Ovary (tissue), 9 donors: Measurements from ENCODE around the gene METTL23. TPM values are rescaled to one million over a fixed set of nuclear protein-coding genes. Genes with fewer than 3 reads are reported as not detected.

Source experiments
- DNase-seq, 5 donors: peaks; one replicate each; pipeline ENCODE4 v3.0.0-alpha.2; 2019 to 2020
- H3K27ac ChIP-seq, 2 donors: fragments of 200-600 bp; one replicate each; pipeline versions ENCODE4 v1.5.1 to v1.8.0; 2019 to 2022
- H3K27me3 ChIP-seq: fragments of 200-600 bp; one replicate; pipeline ENCODE4 v1.8.0; 2022
- H3K36me3 ChIP-seq: fragments of 200-600 bp; sonication (generic); one replicate; pipeline ENCODE4 v1.5.1; 2019
- H3K4me1 ChIP-seq: one replicate; pipeline ENCODE4 v1.8.1; 2013; ENCODE audit warnings: mild to moderate bottlenecking, moderate library complexity; ENCODE audit not compliant: insufficient read depth
- H3K4me3 ChIP-seq: fragments of 200-600 bp; sonication (generic); one replicate; pipeline ENCODE4 v1.5.1; 2017
- H3K9me3 ChIP-seq, 2 donors: fragments of 200-600 bp in 1 of 2; sonication (generic) in 1 of 2; one replicate each; pipeline versions ENCODE4 v1.5.1 to v1.8.1; 2013 to 2019; ENCODE audit warnings: mild to moderate bottlenecking in 1 of 2, moderate library complexity in 1 of 2
- CTCF ChIP-seq, 3 donors: fragments of 450-650 bp in 2 of 3; fragments of 200-600 bp in 1 of 3; IDR thresholded peaks; one replicate each; pipeline versions ENCODE4 v1.5.1 to v1.8.0; 2016 to 2022; ENCODE audit warnings: antibody characterized with exemption in 3 of 3, mild to moderate bottlenecking in 1 of 3
- EP300 ChIP-seq: sonication (generic); formaldehyde crosslinking; IDR thresholded peaks from one replicate; pipeline ENCODE4 v1.6.1; 2017; ENCODE audit warnings: antibody characterized with exemption
- POLR2A ChIP-seq: fragments of 450-650 bp; IDR thresholded peaks from one replicate; pipeline ENCODE4 v1.6.1; 2017; ENCODE audit warnings: antibody characterized with exemption, mild to moderate bottlenecking, moderate library complexity
- WGBS, 3 donors: extraction: QIAGEN DNeasy Blood & Tissue Kit in 1 of 3; methylation state at CpG; one replicate each; pipeline versions ENCODE4 v1.1.5 to v1.1.7; 2013 to 2017; 5-methylcytosine and 5-hydroxymethylcytosine counted together
- intact Hi-C, 4 donors: fragments of 100-400 bp; cut with DNase I; formaldehyde crosslinking; loops; one replicate each; pipeline versions ENCODE4 v1.11.0 to v1.15.1; 2022 to 2023
- microRNA counts: library from miRNA; unstranded; fragments of <30 nt; microRNA quantifications from one replicate; lab custom pipeline; 2016
- microRNA-seq, 3 donors: library from miRNA; unstranded; fragments of <30 nt; microRNA quantifications; one replicate each; pipeline versions ENCODE4 to v1.2.0, GENCODE V29; 2019 to 2020
- polyA plus RNA-seq, 2 donors: library from polyadenylated mRNA; stranded (reverse); fragments of 200-250 nt in 1 of 2; fragments of 350-450 nt in 1 of 2; fragmentation: Illumina TruSeq in 1 of 2; extraction: RNeasy Lipid Tissue Mini Kit (QIAGEN cat#74804) in 1 of 2; gene quantifications; one replicate each; pipeline ENCODE4 v1.2.3, GENCODE V29; 2013 to 2014
- small RNA-seq: library from RNA; depleted of rRNA; stranded (forward); fragments of <200 nt; gene quantifications from one replicate; pipeline ENCODE3, GENCODE V24; 2016
- total RNA-seq, 7 donors: library from RNA; depleted of rRNA in 2 of 7; stranded (reverse); fragments of >200 nt in 2 of 7; fragmentation: NEBNext Ultra II Directional in 3 of 7; extraction: Animal tissue kit (Norgen Biotek cat#: 25700) in 3 of 7; gene quantifications; one replicate each; pipeline versions ENCODE4 v1.1.0 to v1.2.4, GENCODE V29; 2016 to 2023
- donor health status: DM: no; HTN: no; CAD: no; lungs with moderate emphysema.
- donor health status: DM: no; HTN: no; CAD: no.
- donor health status: Bipolar disorder and iron deficiency.
- donor health status: DM: yes; HTN: yes; CAD: no.
- donor health status: DM: no; HTN: no; CAD: no.
- donor health status: DM: yes; HTN: yes; CAD: no.

Gene METTL23
- total and polyA plus RNA-seq, 9 donors = 20.9 to 47.4 (median 32.7) TPM

- H3K27ac ChIP-seq = no peak overlapping the region
- no peaks in the 10 kb centered on the region for H3K27me3 ChIP-seq
- no peaks in the 10 kb centered on the region for H3K9me3 ChIP-seq
- 69 to 72% (median 70%) methylated on average over 6 of the region's 6 CpGs for WGBS, 3 donors
- intact Hi-C loops = no loop called here
- no peaks in the 10 kb centered on the region for H3K36me3 ChIP-seq
- H3K4me3 ChIP-seq = no peak overlapping the region
- DNase-seq = no peak
- no peak for TF ChIP-seq EP300
- no peaks in the 10 kb centered on the region for H3K4me1 ChIP-seq
Measured at GRCh38 chr17:76772842-76773525, 46.3 kb downstream of the METTL23 start.

- intact Hi-C loops = no loop called here
- 85 to 87% (median 87%) methylated on average over 10 of the region's 10 CpGs for whole genome bisulfite sequencing, 3 donors
- Histone ChIP-seq H3K27ac (no peak overlapping the region), H3K27me3 (no peaks in the 10 kb centered on the region), H3K4me1 (no peaks in the 10 kb centered on the region), H3K36me3 (no peaks in the 10 kb centered on the region), H3K4me3 (no peak overlapping the region), H3K9me3 (no peaks in the 10 kb centered on the region)
- TF ChIP-seq POLR2A (no peak), EP300 (no peak), CTCF (IDR thresholded peaks at IDR 0.05) (no peak)
- no peak for DNase-seq
Measured at GRCh38 chr17:76775021-76775600, 48.5 kb downstream of the METTL23 start.

GRCh38 chr17:76781056-76781982, 54.7 kb downstream of the METTL23 start:
- DNase-seq = no peak
- no peak overlapping the region for H3K4me3 ChIP-seq
- no peaks in the 10 kb centered on the region for H3K27me3 ChIP-seq
- no peak for TF ChIP-seq POLR2A
- TF ChIP-seq CTCF (IDR thresholded peaks at IDR 0.05) = no peak
- no peak for TF ChIP-seq EP300
- no peaks in the 10 kb centered on the region for H3K9me3 ChIP-seq
- WGBS, 3 donors = 91 to 94% (median 91%) methylated on average over 12 of the region's 12 CpGs
- H3K27ac ChIP-seq = no peak overlapping the region
- no peaks in the 10 kb centered on the region for H3K4me1 ChIP-seq
- intact Hi-C loops = no loop called here
- H3K36me3 ChIP-seq = no peaks in the 10 kb centered on the region

GRCh38 chr17:76783146-76783545, 56.5 kb downstream of the METTL23 start:
- Histone ChIP-seq H3K9me3 (no peaks in the 10 kb centered on the region), H3K27me3 (no peaks in the 10 kb centered on the region), H3K27ac (no peak overlapping the region), H3K4me1 (no peaks in the 10 kb centered on the region), H3K36me3 (no peaks in the 10 kb centered on the region), H3K4me3 (no peak overlapping the region)
- intact Hi-C loops = no loop called here
- no peak for TF ChIP-seq POLR2A
- TF ChIP-seq EP300 = no peak
- no peak for TF ChIP-seq CTCF (IDR thresholded peaks at IDR 0.05)
- WGBS, 3 donors = 40 to 59% (median 57%) methylated on average over 5 of the region's 5 CpGs
- no peak for DNase-seq

MicroRNA genes within 50 kb of the gene (microRNA counts, 767-probe panel; counts per million panel counts)
- 530 counts per million, percentile 78 among the panel's probes with 10 or more counts for microRNA hsa-miR-636 (lab: Ali Mortazavi, UCI)

Small RNA genes within 50 kb of the gene (microRNA-seq; reads per million reads assigned to microRNA genes)
- gene MIR636 = 0 to 0.16 (median 0) reads per million in 3 donors

Small RNA genes within 50 kb of the gene (small RNA-seq; reads per million reads assigned to genes)
- gene AC005837.3 = not detected
- not detected for gene RF02271
- gene RNU6-97P = not detected
- not detected for gene RNY4P36

Other genes starting within 250 kb of the METTL23 start
- 10 to 100 TPM; 11.7 to 39.9 (median 26.1) TPM for gene RHBDF2, start 225.4 kb upstream of the METTL23 start, total RNA-seq
- 1 to 10 TPM; 3.3 to 8.8 TPM for gene RHBDF2, start 225.4 kb upstream of the METTL23 start, polyA plus RNA-seq
- gene CYGB, start 189.1 kb upstream of the METTL23 start, total RNA-seq = 10 to 100 TPM in 2 of 7 donors, 1 to 10 TPM in 5; 3.9 to 35.7 (median 8.0) TPM
- gene CYGB, start 189.1 kb upstream of the METTL23 start, polyA plus RNA-seq = 10 to 100 TPM; 14.6 to 18.2 TPM
- gene PRCD, start 186.8 kb upstream of the METTL23 start, total RNA-seq = 10 to 100 TPM in 1 of 7 donors, 1 to 10 TPM in 6; 2.3 to 12.2 (median 2.8) TPM
- 1 to 10 TPM; 1.5 to 7.0 TPM for gene PRCD, start 186.8 kb upstream of the METTL23 start, polyA plus RNA-seq
- gene ST6GALNAC2, start 141.0 kb upstream of the METTL23 start, total RNA-seq = 10 to 100 TPM in 1 of 7 donors, 1 to 10 TPM in 6; 1.9 to 61.6 (median 4.9) TPM
- 1 to 10 TPM; 1.4 to 5.0 TPM for gene ST6GALNAC2, start 141.0 kb upstream of the METTL23 start, polyA plus RNA-seq
- 10 to 100 TPM in 1 of 7 donors, 1 to 10 TPM in 4, under 1 TPM in 2; 0.73 to 10.5 (median 3.7) TPM for gene ST6GALNAC1, start 83.1 kb upstream of the METTL23 start, total RNA-seq
- gene ST6GALNAC1, start 83.1 kb upstream of the METTL23 start, polyA plus RNA-seq = 1 to 10 TPM; 3.6 to 6.1 TPM
- 100 to 1,000 TPM; 107 to 210 (median 181) TPM for gene MXRA7, start 15.9 kb upstream of the METTL23 start, total RNA-seq
- gene MXRA7, start 15.9 kb upstream of the METTL23 start, polyA plus RNA-seq = 100 to 1,000 TPM; 199 to 759 TPM
- 10 to 100 TPM; 20.1 to 49.8 (median 38.1) TPM for gene JMJD6, start 233 bp upstream of the METTL23 start, total RNA-seq
- gene JMJD6, start 233 bp upstream of the METTL23 start, polyA plus RNA-seq = 10 to 100 TPM; 19.5 to 28.2 TPM
- gene SRSF2, start 10.5 kb downstream of the METTL23 start, total RNA-seq = 100 to 1,000 TPM; 149 to 245 (median 174) TPM
- 100 to 1,000 TPM; 126 to 152 TPM for gene SRSF2, start 10.5 kb downstream of the METTL23 start, polyA plus RNA-seq
- gene MFSD11, start 11.3 kb downstream of the METTL23 start, total RNA-seq = 10 to 100 TPM; 16.1 to 26.2 (median 19.6) TPM
- 10 to 100 TPM in 1 of 2 donors, 1 to 10 TPM in 1; 9.6 to 19.6 TPM for gene MFSD11, start 11.3 kb downstream of the METTL23 start, polyA plus RNA-seq
- gene MGAT5B, start 141.6 kb downstream of the METTL23 start, total RNA-seq = 1 to 10 TPM in 3 of 7 donors, under 1 TPM in 4; 0.23 to 3.6 (median 0.92) TPM
- under 1 TPM in 1 of 2 donors, not detected in 1; 0.61 TPM for gene MGAT5B, start 141.6 kb downstream of the METTL23 start, polyA plus RNA-seq